HG03108 (cell line): ENCODE measurements around the gene RELB.
"Not testable (repeated sequence)": the region's sequence is repeated elsewhere in the genome, so short reads cannot be mapped to it uniquely, and the experiment has no call there.

Source experiments
- ATAC-seq: cut with Tn5 transposase; IDR thresholded peaks from one replicate; pipeline ENCODE4 v1.9.1; 2021; ENCODE audit warnings: moderate library complexity; ENCODE audit not compliant: unreplicated experiment

Gene RELB

GRCh38 chr19:44985445-44985844 lies 15.8 kb upstream of the RELB start:
- no peak for ATAC-seq

GRCh38 chr19:44986389-44986788 lies 14.9 kb upstream of the RELB start:
- ATAC-seq, result no peak

- no peak for ATAC-seq
These were observed 14.1 kb upstream of the RELB start for GRCh38 chr19:44987148-44987675.

- no peak for ATAC-seq
These were observed 13.0 kb upstream of the RELB start for GRCh38 chr19:44988273-44988672.

- no peak for ATAC-seq
These were observed 12.2 kb upstream of the RELB start for GRCh38 chr19:44988896-44989556.

GRCh38 chr19:44990459-44990858 lies 10.8 kb upstream of the RELB start:
- no peak for ATAC-seq

GRCh38 chr19:44990966-44991365 lies 10.3 kb upstream of the RELB start:
- no peak for ATAC-seq

GRCh38 chr19:44992336-44993163 lies 8.7 kb upstream of the RELB start:
- no peak for ATAC-seq

GRCh38 chr19:44993526-44993925 lies 7.7 kb upstream of the RELB start:
- ATAC-seq, result no peak

GRCh38 chr19:44993926-44994537 lies 7.2 kb upstream of the RELB start:
- no peak for ATAC-seq

GRCh38 chr19:44998025-44998424 lies 3.2 kb upstream of the RELB start:
- no peak for ATAC-seq

GRCh38 chr19:44999131-44999925 lies 1.9 kb upstream of the RELB start:
- not testable (repeated sequence) for ATAC-seq

- not testable (repeated sequence) for ATAC-seq
These were observed 599 bp upstream of the RELB start for GRCh38 chr19:45000665-45001064.

- no peak for ATAC-seq
These were observed 2.2 kb downstream of the RELB start for GRCh38 chr19:45003485-45003884.

GRCh38 chr19:45005787-45006186 lies 4.5 kb downstream of the RELB start:
- no peak for ATAC-seq

- no peak for ATAC-seq
These were observed 7.3 kb downstream of the RELB start for GRCh38 chr19:45008552-45008951.

- ATAC-seq, result no peak
These were observed 8.5 kb downstream of the RELB start for GRCh38 chr19:45009625-45010255.

GRCh38 chr19:45010306-45010705 lies 9.0 kb downstream of the RELB start:
- ATAC-seq, result no peak

- no peak for ATAC-seq
These were observed 10.7 kb downstream of the RELB start for GRCh38 chr19:45011959-45012358.
